ENCODE measurements around the gene RAD51C.

Gene RAD51C

GRCh38 chr17:58785097-58785496, 92.7 kb downstream of the RAD51C start:
- TF ChIP-seq, protein P1, sequence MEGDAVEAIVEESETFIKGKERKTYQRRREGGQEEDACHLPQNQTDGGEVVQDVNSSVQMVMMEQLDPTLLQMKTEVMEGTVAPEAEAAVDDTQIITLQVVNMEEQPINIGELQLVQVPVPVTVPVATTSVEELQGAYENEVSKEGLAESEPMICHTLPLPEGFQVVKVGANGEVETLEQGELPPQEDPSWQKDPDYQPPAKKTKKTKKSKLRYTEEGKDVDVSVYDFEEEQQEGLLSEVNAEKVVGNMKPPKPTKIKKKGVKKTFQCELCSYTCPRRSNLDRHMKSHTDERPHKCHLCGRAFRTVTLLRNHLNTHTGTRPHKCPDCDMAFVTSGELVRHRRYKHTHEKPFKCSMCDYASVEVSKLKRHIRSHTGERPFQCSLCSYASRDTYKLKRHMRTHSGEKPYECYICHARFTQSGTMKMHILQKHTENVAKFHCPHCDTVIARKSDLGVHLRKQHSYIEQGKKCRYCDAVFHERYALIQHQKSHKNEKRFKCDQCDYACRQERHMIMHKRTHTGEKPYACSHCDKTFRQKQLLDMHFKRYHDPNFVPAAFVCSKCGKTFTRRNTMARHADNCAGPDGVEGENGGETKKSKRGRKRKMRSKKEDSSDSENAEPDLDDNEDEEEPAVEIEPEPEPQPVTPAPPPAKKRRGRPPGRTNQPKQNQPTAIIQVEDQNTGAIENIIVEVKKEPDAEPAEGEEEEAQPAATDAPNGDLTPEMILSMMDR (IDR thresholded peaks at IDR 0.05) = no peak

All from LNCAP (cell line).